Thymus (tissue), 11 donors: ENCODE measurements around the gene NADSYN1. TPM values are rescaled to one million over a fixed set of nuclear protein-coding genes. Genes with fewer than 3 reads are reported as not detected.

Source experiments
- DNase-seq, 9 donors: peaks; one replicate each; pipeline ENCODE4 v3.0.0-alpha.2; 2013; ENCODE audit warnings: low spot score in 9 of 9, low read depth in 6 of 9, missing footprints in 1 of 9
- H3K27ac ChIP-seq, 2 donors: one replicate each; pipeline ENCODE4 v1.5.1; 2013; ENCODE audit warnings: control low read depth in 1 of 2, low read depth in 1 of 2, low read length in 1 of 2, mild to moderate bottlenecking in 1 of 2, moderate library complexity in 1 of 2
- H3K27me3 ChIP-seq, 2 donors: one replicate each; pipeline ENCODE4 v1.5.1; 2013; ENCODE audit warnings: low read length in 1 of 2; ENCODE audit not compliant: control insufficient read depth in 2 of 2, insufficient read depth in 1 of 2
- H3K36me3 ChIP-seq, 2 donors: one replicate each; pipeline ENCODE4 v1.5.1; 2013; ENCODE audit warnings: low read length in 1 of 2, mild to moderate bottlenecking in 1 of 2, moderate library complexity in 1 of 2; ENCODE audit not compliant: control insufficient read depth in 2 of 2, insufficient read depth in 2 of 2
- H3K4me1 ChIP-seq, 2 donors: one replicate each; pipeline ENCODE4 v1.5.1; 2013; ENCODE audit warnings: low read length in 2 of 2; ENCODE audit not compliant: control insufficient read depth in 2 of 2, insufficient read depth in 2 of 2
- H3K4me3 ChIP-seq, 2 donors: one replicate each; pipeline ENCODE4 v1.5.1; 2013; ENCODE audit warnings: low read length in 2 of 2, control low read depth in 1 of 2, mild to moderate bottlenecking in 1 of 2
- H3K9me3 ChIP-seq, 2 donors: one replicate each; pipeline ENCODE4 v1.5.1; 2013; ENCODE audit warnings: low read length in 1 of 2, mild to moderate bottlenecking in 1 of 2; ENCODE audit not compliant: control insufficient read depth in 2 of 2, insufficient read depth in 1 of 2
- WGBS: extraction: QIAGEN DNeasy Blood & Tissue Kit; methylation state at CpG from one replicate; pipeline ENCODE4 v1.1.7; 2013; 5-methylcytosine and 5-hydroxymethylcytosine counted together
- polyA plus RNA-seq: library from polyadenylated mRNA; stranded (reverse); fragments of 200-250 nt; gene quantifications from one replicate; pipeline ENCODE4 v1.2.3, GENCODE V29; 2013
- total RNA-seq: library from RNA; stranded (reverse); fragments of 120-200 nt; gene quantifications from one replicate; pipeline ENCODE4 v1.2.4, GENCODE V29; 2013
- donor health status: healthy.

NADSYN1 gene
- total and polyA plus RNA-seq, 2 donors = 47.9 to 113 TPM

- Histone ChIP-seq H3K36me3 (peaks cover 58 to 87% of the 10 kb centered on the region in 2 donors), H3K27me3 (no peaks in the 10 kb centered on the region), H3K4me3 (no peak overlapping the region), H3K9me3 (no peaks in the 10 kb centered on the region), H3K27ac (no peak overlapping the region), H3K4me1 (no peaks in the 10 kb centered on the region)
- 98% methylated on average over 13 of the region's 13 CpGs for WGBS
- DNase-seq = no peak
These were observed 29.9 kb downstream of the NADSYN1 start for GRCh38 chr11:71482746-71483364.

- WGBS = 97% methylated on average over 6 of the region's 6 CpGs
These were observed 30.7 kb downstream of the NADSYN1 start for GRCh38 chr11:71483692-71484091.

GRCh38 chr11:71484248-71485062, 31.5 kb downstream of the NADSYN1 start:
- Histone ChIP-seq H3K4me1 (peaks cover 0 to 1% of the 10 kb centered on the region in 2 donors), H3K4me3 (no peak overlapping the region), H3K27ac (no peak overlapping the region), H3K27me3 (no peaks in the 10 kb centered on the region), H3K36me3 (peaks cover 51 to 86% of the 10 kb centered on the region in 2 donors), H3K9me3 (no peaks in the 10 kb centered on the region)
- DNase-seq = no peak
- WGBS = 97% methylated on average over 23 of the region's 23 CpGs

More at GRCh38 chr11:71483692-71484091, 30.7 kb downstream of the NADSYN1 start:
- H3K4me3 ChIP-seq = no peak overlapping the region
- H3K27me3 ChIP-seq = no peaks in the 10 kb centered on the region
- H3K9me3 ChIP-seq = no peaks in the 10 kb centered on the region
- DNase-seq = no peak
- H3K4me1 ChIP-seq = no peaks in the 10 kb centered on the region
- no peak overlapping the region for H3K27ac ChIP-seq
- peaks cover 52 to 87% of the 10 kb centered on the region in 2 donors for H3K36me3 ChIP-seq

- H3K27me3 ChIP-seq = no peaks in the 10 kb centered on the region
- no peak for DNase-seq
- no peak overlapping the region for H3K4me3 ChIP-seq
- peaks cover 0 to 3% of the 10 kb centered on the region in 2 donors for H3K4me1 ChIP-seq
- over 99% methylated on average over 6 of the region's 6 CpGs for WGBS
- H3K27ac ChIP-seq = no peak overlapping the region
- peaks cover 49 to 86% of the 10 kb centered on the region in 2 donors for H3K36me3 ChIP-seq
- H3K9me3 ChIP-seq = no peaks in the 10 kb centered on the region
These were observed 32.0 kb downstream of the NADSYN1 start for GRCh38 chr11:71485063-71485399.

GRCh38 chr11:71485466-71485865, 32.5 kb downstream of the NADSYN1 start:
- WGBS = 98% methylated on average over 18 of the region's 18 CpGs
- Histone ChIP-seq H3K9me3 (no peaks in the 10 kb centered on the region), H3K27ac (no peak overlapping the region), H3K4me1 (peaks cover 0 to 3% of the 10 kb centered on the region in 2 donors), H3K27me3 (no peaks in the 10 kb centered on the region), H3K36me3 (peaks cover 51 to 86% of the 10 kb centered on the region in 2 donors), H3K4me3 (no peak overlapping the region)
- DNase-seq = no peak

- H3K9me3 ChIP-seq = no peaks in the 10 kb centered on the region
- H3K27me3 ChIP-seq = no peaks in the 10 kb centered on the region
- WGBS = 98% methylated on average over 1 of the region's 1 CpG
- DNase-seq = no peak
- no peak overlapping the region for H3K4me3 ChIP-seq
- peaks cover 0 to 3% of the 10 kb centered on the region in 2 donors for H3K4me1 ChIP-seq
- H3K36me3 ChIP-seq = peaks cover 52 to 86% of the 10 kb centered on the region in 2 donors
- H3K27ac ChIP-seq = no peak overlapping the region
These were observed 33.3 kb downstream of the NADSYN1 start for GRCh38 chr11:71486320-71486719.

- H3K27me3 ChIP-seq = no peaks in the 10 kb centered on the region
- no peak for DNase-seq
- no peaks in the 10 kb centered on the region for H3K9me3 ChIP-seq
- 96% methylated on average over 6 of the region's 6 CpGs for WGBS
- H3K36me3 ChIP-seq = peaks cover 46 to 75% of the 10 kb centered on the region in 2 donors
- H3K27ac ChIP-seq = no peak overlapping the region
- H3K4me1 ChIP-seq = peaks cover 0 to 3% of the 10 kb centered on the region in 2 donors
- no peak overlapping the region for H3K4me3 ChIP-seq
These were observed 35.8 kb downstream of the NADSYN1 start for GRCh38 chr11:71488681-71489270.

- no peak overlapping the region for H3K4me3 ChIP-seq
- H3K4me1 ChIP-seq = peaks cover 0 to 3% of the 10 kb centered on the region in 2 donors
- H3K27ac ChIP-seq = no peak overlapping the region
- H3K27me3 ChIP-seq = no peaks in the 10 kb centered on the region
- H3K36me3 ChIP-seq = peaks cover 39 to 73% of the 10 kb centered on the region in 2 donors
- WGBS = 94% methylated on average over 15 of the region's 15 CpGs
- DNase-seq = peak in 1 of 9 donors; percentile 9
- no peaks in the 10 kb centered on the region for H3K9me3 ChIP-seq
These were observed 36.5 kb downstream of the NADSYN1 start for GRCh38 chr11:71489311-71490043.
